ENCODE data around the gene FBL. TPM values are rescaled to one million over a fixed set of nuclear protein-coding genes. Genes with fewer than 3 reads are reported as not detected.
"Not testable (repeated sequence)": the region's sequence is repeated elsewhere in the genome, so short reads cannot be mapped to it uniquely, and the experiment has no call there.

The FBL gene
- total and polyA plus RNA-seq, 2 of the 4 experiments (the other 2 are of a cell fraction) = 259 to 446 TPM

DNA sequence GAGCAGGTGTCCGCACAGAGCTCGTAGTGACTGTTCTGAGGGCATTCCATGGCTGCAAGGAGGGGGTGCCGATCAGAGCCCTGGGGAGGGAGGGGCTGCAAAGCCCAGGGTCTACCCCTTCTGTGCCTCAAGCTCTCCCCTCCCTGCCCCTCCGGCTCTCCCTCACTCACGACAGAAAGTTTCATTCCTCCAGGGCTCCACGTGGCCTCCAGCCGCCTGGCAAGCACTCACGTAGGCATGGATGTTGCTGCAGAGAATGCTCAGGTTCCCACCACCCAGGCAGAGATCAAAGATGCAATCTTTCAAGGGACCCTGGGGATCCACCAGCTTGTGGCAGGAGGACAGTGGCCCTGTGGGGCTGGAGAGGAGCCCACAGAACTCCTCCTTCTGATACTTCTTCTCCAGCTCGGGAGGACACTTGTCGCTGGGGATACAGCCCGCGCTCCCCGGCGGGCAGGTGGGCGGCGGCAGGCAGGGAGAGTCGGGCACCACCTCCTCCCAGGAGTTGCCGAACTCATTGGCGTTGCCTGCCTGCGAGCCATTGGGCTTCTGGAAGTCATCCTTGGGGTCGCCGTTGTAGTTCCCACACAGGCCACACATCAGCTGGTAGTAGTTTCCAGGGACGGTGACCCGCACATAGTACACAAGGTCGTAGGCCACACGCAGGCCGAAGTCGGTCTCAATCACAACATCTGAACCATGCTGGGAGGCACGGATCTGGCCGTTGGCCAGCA, 39.8 kb upstream of the FBL start:
- H3K27ac ChIP-seq (ENCODE audit: insufficient read depth, low read length); POLR2A ChIA-PET (ENCODE audit: unreplicated experiment); in situ Hi-C loops (cut with MboI; ENCODE audit: low sequenced_read_pairs): not testable (repeated sequence)

DNA sequence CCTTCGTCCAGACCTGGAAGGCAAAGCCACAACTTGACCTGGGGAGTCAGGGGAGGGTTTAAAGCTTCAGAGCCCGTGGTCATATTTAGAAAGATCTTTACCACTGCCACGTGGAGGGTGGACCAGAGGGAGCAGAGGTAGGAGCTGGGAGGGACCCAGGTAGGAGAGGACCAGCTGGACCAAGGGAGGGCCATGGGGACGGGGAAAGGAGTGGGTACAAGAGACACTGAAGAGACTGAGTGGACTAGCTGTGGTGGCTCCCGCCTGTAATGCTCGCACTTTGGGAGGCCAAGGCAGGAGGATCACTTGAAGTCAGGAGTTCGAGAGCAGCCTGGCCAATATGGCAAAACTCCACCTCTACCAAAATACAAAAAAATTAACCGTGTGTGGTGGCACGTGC, 38.5 kb upstream of the FBL start:
- H3K79me1 ChIP-seq (ENCODE audit: low read depth in 1 of 2, low read length in 2 of 2); H3K56ac ChIP-seq (ENCODE audit: extremely low read depth, insufficient read depth, low read length); H3K27ac ChIP-seq (ENCODE audit: insufficient read depth, low read length); dilution Hi-C loops (cut with HindIII; ENCODE audit: low sequenced_read_pairs, unreplicated experiment); H3K9me1 ChIP-seq (ENCODE audit: insufficient read depth, low read length); H3K4me3 ChIP-seq (ENCODE audit: insufficient read depth, low read depth, low read length); DNase-seq; ATAC-seq (ENCODE audit: low read depth); H2AK9ac ChIP-seq (replicated peaks; ENCODE audit: low read depth, low read length, poor library complexity); H3K4me1 ChIP-seq (ENCODE audit: control insufficient read depth, insufficient read depth, low read length); H3K9me3 ChIP-seq (ENCODE audit: control insufficient read depth, insufficient read depth, low read length); H4K91ac ChIP-seq (ENCODE audit: insufficient read depth, low read depth, low read length); H3K23ac ChIP-seq (ENCODE audit: low read depth, low read length); H3K9ac ChIP-seq (ENCODE audit: low read depth, low read length); H2BK15ac ChIP-seq (ENCODE audit: low read depth, low read length); H4K8ac ChIP-seq (ENCODE audit: low read depth in 2 of 2, low read length in 2 of 2); H4K20me1 ChIP-seq (ENCODE audit: insufficient read depth, low read length); H2BK120ac ChIP-seq (ENCODE audit: low read depth, low read length); CTCF ChIA-PET; H2AFZ ChIP-seq (replicated peaks; ENCODE audit: low read length, poor library complexity); H3K36me3 ChIP-seq (ENCODE audit: control insufficient read depth, insufficient read depth, low read length); H2AK5ac ChIP-seq (ENCODE audit: low read depth, low read length); H3K18ac ChIP-seq (ENCODE audit: low read depth, low read length); BruUV-seq (replicated peaks); H3K14ac ChIP-seq (replicated peaks; ENCODE audit: low read depth, low read length); intact Hi-C loops (cut with micrococcal nuclease); POLR2A ChIA-PET (ENCODE audit: unreplicated experiment); H3K4ac ChIP-seq (ENCODE audit: low read depth, low read length); H2BK5ac ChIP-seq (ENCODE audit: low read depth, low read length, poor library complexity, severe bottlenecking); H3K27me3 ChIP-seq (ENCODE audit: control insufficient read depth, insufficient read depth, low read length); H4K5ac ChIP-seq (ENCODE audit: low read depth, low read length); H2BK20ac ChIP-seq (ENCODE audit: low read depth, low read length); in situ Hi-C loops (cut with MboI; ENCODE audit: low sequenced_read_pairs); H3K4me2 ChIP-seq (ENCODE audit: low read depth, low read length): not testable (repeated sequence)
- no CpG with 5 or more reads among the region's 9 CpGs for WGBS, 2 experiments (ENCODE audit: extremely low coverage in 2 of 2, insufficient read length in 1 of 2)

More for the DNA sequence above, 39.8 kb upstream of the FBL start:
- H3K4me1 ChIP-seq (ENCODE audit: control insufficient read depth, insufficient read depth, low read length); H3K9me3 ChIP-seq (ENCODE audit: control insufficient read depth, insufficient read depth, low read length); H4K8ac ChIP-seq (ENCODE audit: low read depth in 2 of 2, low read length in 2 of 2); H2BK20ac ChIP-seq (ENCODE audit: low read depth, low read length); H2BK15ac ChIP-seq (ENCODE audit: low read depth, low read length); H3K23ac ChIP-seq (ENCODE audit: low read depth, low read length); H2BK120ac ChIP-seq (ENCODE audit: low read depth, low read length); H3K14ac ChIP-seq (replicated peaks; ENCODE audit: low read depth, low read length); H3K9ac ChIP-seq (ENCODE audit: low read depth, low read length); H3K4me3 ChIP-seq (ENCODE audit: insufficient read depth, low read depth, low read length); DNase-seq; H3K79me1 ChIP-seq (ENCODE audit: low read depth in 1 of 2, low read length in 2 of 2); H4K20me1 ChIP-seq (ENCODE audit: insufficient read depth, low read length); ATAC-seq (ENCODE audit: low read depth); H2AFZ ChIP-seq (replicated peaks; ENCODE audit: low read length, poor library complexity); H3K4ac ChIP-seq (ENCODE audit: low read depth, low read length); H3K27me3 ChIP-seq (ENCODE audit: control insufficient read depth, insufficient read depth, low read length); H2BK5ac ChIP-seq (ENCODE audit: low read depth, low read length, poor library complexity, severe bottlenecking); BruUV-seq (replicated peaks); H3K9me1 ChIP-seq (ENCODE audit: insufficient read depth, low read length); H3K18ac ChIP-seq (ENCODE audit: low read depth, low read length); H3K36me3 ChIP-seq (ENCODE audit: control insufficient read depth, insufficient read depth, low read length); CTCF ChIA-PET; dilution Hi-C loops (cut with HindIII; ENCODE audit: low sequenced_read_pairs, unreplicated experiment); intact Hi-C loops (cut with micrococcal nuclease); H4K5ac ChIP-seq (ENCODE audit: low read depth, low read length); H2AK9ac ChIP-seq (replicated peaks; ENCODE audit: low read depth, low read length, poor library complexity); H4K91ac ChIP-seq (ENCODE audit: insufficient read depth, low read depth, low read length); H3K56ac ChIP-seq (ENCODE audit: extremely low read depth, insufficient read depth, low read length); H2AK5ac ChIP-seq (ENCODE audit: low read depth, low read length); H3K4me2 ChIP-seq (ENCODE audit: low read depth, low read length): not testable (repeated sequence)
- 60% methylated on average over 1 of the region's 30 CpGs; no CpG with 5 or more reads in 1 of the 2 experiments for WGBS, 2 experiments (ENCODE audit: extremely low coverage in 2 of 2, insufficient read length in 1 of 2)
